HG02571 (cell line): ENCODE results near the gene ARHGEF38.
A peak's percentile ranks its signal among the peaks of the same experiment; 100 is the strongest.

ENCODE experiments used
- ATAC-seq: cut with Tn5 transposase; IDR thresholded peaks from one replicate; pipeline ENCODE4 v1.9.1; 2021; ENCODE audit warnings: mild to moderate bottlenecking, moderate library complexity; ENCODE audit not compliant: unreplicated experiment

ARHGEF38 gene

DNA sequence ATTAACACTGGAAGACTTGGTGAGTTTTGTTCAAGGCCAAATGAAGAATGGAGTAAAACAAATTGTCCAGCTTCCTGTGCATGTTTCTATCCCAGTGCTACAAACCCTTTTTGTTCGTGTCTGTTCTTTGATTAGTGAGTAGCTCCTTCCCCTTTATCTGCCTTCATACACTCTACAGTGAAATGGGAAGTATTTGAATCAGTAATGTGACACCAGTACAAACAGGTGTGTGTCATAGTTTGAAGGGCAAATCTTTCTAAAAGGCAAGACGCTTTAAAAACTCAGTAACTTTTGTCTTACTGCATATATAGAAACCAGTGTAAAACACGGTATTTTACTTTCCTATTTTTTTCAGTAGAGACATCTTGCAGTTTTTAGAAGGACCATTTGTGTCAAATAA, 5.9 kb downstream of the ARHGEF38 start:
- ATAC-seq: no peak

DNA sequence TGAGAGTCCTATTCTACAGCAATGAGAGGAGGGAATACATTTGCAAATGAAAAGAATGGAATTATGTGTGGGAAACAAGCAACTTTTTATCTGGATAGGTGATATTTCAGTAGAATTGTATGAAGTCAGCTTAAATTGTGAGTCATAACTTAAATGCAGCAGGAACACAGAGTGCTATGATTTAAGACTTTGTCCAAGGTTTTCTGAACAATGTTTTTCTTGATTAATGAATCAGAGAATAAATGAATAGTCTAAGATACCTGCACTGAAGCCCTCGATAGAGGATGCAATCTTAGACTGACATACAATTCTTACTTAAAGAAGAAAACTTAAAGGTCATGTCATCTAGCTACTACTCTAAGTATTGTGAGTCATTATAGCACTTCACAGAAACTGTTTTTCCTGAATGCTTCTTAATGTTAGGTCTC, 8.0 kb downstream of the ARHGEF38 start:
- no peak for ATAC-seq

- no peak for ATAC-seq
These were observed 10.9 kb downstream of the ARHGEF38 start for GRCh38 chr4:105563352-105563751.

DNA sequence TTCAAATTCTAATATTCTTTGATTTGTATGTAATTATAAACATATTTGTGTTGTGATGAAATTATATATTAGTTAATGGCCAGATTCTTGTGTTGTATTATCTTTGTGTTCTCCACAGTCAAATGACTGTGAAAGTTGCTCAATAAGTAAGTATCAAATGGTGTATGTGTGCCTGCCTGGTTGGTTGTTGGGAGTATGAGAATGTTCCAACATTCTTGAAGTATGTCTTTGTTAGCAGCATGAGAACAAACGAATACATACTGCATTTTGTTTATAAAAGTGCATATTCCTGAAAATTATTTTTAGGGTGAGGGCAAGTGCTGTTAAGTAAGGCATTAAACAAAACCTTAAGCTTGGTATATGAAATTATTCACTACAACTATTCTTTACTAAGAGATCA, 16.2 kb downstream of the ARHGEF38 start:
- ATAC-seq: no peak

DNA sequence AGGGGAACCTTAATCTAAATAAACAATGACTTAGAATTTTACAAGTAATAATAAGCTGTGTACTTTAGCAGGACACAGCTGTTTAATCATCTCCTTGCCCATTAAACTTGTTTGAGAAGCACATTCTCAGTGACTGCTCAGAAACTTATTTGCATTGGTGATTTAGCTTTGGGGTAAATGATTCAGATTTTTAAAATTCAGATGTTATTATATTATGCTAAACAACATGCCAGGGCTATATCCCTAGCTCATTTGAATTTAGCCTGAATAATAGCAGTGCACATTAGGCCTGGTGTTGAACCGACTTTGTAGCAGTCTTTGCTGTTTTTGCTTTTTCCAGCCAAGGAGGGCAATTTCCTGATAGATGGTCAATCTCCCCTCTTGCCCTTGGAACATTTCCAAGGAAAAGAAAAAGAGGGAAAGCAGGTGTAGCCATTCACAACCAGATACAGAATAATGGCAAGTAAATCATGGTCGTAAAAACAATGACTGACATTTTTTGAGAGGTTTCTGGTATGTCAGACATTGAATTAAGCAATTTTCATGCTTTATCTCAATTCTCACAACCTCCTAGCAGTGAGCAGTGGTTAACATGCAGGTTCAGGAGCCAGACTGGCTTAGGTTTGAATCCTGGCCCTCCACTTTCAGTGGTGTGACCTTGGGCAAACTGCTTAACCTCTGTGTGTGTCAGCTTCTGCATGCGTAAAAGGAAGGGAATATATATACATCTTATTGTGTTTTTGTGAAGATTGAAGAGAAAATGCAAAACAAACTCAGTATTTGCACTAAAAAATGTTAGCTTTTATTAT, 16.8 kb downstream of the ARHGEF38 start:
- ATAC-seq: no peak

GRCh38 chr4:105569866-105570236, 17.4 kb downstream of the ARHGEF38 start:
- ATAC-seq: no peak

GRCh38 chr4:105572296-105572695, 19.9 kb downstream of the ARHGEF38 start:
- ATAC-seq: no peak

GRCh38 chr4:105586638-105587328, 34.4 kb downstream of the ARHGEF38 start:
- no peak for ATAC-seq

DNA sequence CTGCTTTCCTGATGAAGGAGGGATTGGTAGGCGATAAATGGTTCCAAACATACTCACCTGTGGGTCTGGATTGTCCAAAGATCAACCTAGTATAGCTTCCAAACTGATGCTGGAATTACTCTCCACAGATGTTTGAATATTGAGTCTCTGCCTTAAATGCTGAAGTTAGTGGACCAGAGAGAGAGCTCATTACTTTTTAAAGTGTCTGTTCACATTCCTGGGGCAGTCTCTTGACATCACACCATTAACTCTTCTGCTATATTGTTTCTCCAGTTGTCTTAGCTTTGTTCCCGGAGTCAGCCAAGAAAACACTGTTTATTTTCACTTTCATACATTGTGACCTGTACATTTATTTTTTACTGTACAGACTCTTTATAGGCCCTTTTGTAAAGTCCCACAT, 35.4 kb downstream of the ARHGEF38 start:
- ATAC-seq: no peak

DNA sequence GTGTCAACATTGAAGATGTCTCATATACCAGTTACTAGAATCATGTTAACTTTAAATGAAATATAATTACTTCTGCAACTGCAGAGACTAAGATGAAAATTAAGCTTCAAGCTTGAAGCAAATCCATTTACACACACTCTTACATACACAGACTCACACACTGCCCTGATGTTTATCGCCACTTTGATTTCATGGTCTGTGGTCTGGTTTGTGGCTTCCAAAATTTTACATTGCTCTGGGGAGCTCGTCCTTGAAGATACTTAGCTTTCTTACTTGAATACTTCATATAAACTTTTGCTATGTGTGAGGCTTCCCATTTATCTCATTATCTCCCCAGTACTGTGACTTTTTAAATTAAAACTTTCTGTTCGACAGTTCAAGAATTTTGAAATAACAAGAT, 35.8 kb downstream of the ARHGEF38 start:
- no peak for ATAC-seq

DNA sequence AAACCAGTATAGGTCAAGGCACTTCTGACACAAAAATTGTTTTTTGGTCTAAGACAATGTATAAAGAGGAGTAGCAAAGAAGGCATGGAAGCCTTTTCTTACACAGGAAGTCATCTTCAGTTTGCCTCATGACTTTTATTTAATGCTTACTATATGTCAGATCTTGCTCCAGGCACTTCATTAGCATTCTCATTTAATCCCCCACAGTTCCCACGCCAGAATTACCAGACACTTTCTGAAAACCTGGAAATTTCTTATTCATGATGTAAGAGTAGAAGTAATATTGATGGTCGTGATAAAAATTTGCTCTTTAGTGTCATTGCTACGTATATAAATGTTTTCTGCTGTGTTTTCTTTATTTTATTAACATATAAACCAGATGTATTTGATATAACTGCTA, 39.2 kb downstream of the ARHGEF38 start:
- no peak for ATAC-seq

DNA sequence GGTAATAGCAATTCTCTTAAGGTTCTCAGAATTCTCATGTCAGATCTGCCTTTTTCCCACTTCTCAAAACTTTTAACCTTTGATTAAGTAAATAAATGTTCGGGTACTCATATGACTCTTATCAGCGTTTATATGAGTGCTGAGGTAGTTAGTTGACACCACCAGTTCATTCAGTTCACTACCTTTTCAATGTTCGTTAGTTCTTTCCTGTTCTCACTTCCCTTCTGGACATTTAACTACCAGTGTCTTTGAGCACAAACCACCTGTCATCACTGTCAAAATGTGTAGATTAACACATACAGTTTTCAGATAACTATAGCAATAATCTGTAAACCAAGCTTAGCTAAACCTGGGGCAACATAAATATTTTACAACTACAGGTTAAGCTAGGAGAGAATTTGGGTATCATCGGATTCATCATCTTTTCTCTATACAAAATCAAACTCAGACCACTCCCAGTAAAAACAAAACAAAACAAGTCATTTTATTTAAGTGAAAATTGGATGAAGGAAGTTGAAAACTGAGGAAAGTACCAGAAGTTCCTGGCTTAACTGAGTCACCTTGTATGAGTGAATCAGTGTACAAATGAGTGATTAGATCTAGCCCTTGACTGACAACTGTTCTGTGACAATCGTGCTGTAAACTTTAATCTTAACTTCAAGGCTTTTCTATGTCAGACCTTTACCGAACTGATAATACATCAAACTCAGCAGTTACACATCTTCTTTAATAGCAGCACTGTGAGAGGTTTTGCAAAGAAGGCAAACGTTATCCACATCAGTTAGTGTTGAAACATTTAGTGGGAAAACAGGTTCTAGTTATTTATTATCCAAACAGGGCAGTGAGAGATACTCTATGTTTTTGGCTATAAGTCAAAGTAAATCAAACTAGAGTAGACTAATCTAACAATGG, 41.9 kb downstream of the ARHGEF38 start:
- peak; percentile 79 for ATAC-seq

- no peak for ATAC-seq
These were observed 44.3 kb downstream of the ARHGEF38 start for GRCh38 chr4:105596684-105597083.

DNA sequence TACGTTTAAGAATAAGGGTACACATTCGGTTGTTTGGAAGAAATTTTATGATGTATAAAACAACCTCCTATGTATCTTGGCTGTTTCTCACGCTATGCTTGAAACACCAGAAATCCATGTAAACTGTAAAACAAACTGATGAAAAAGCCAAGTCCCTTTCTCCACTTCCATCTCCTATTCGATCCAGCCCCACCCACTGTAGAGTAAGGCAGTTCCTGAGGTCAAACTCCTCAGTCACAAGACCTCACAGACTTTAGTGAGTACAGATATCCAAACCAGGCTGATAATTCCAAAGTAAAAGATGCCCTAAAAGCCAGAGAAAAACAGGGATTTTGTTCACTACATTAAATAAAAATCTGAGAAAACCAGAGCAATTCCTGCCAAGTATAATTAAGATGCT, 45.6 kb downstream of the ARHGEF38 start:
- ATAC-seq: no peak

GRCh38 chr4:105598787-105599186, 46.4 kb downstream of the ARHGEF38 start:
- no peak for ATAC-seq

DNA sequence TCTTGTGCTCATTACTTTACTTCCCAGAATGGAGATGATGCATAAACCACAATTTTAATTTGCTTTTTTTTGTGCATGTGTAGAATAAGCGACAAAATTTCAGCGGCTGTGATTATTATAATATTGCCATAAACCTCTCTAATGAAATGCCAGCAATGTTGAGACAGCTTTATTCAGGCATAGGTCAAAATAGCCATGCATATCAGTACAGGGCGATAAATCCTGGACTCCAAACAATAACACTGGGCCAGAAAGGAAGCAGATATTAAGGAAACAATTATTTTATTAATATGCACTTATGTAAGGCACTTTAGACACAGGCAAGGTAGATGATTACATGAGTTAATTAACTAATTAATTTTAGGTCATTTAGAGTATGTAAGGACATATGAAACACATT, 47.1 kb downstream of the ARHGEF38 start:
- no peak for ATAC-seq

DNA sequence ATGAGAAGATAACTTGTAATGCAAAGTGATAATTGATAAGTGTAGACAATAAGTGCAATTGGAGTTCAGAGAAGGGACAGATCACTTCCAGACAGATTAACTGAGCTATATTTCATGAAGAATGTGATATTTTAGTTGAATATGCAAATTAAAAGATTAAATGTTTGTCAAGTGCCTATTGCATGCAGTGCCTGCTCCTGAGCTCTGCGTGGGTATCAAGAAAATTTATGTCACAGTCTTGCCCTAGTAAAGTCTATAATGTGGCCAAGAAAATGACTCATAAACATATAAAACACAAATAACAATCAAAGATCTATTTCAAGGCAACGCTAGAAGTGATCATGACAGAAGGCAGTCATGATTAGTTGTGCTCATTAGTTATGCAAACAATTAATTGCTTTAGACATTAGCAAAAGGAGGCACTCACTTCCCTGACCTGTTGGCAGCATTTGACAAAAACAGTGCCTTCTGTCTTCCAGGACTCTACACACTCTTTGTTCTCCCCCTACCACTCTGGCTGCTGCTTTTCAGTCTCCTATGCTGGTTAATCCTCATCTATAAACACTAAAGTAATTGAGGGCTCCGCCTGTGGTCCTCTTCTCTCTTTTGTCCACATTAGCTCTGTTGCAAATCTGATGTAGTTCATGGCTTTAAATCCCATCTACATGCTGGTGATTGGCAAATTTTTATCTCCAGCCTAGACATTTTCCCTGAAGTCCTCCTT, 47.7 kb downstream of the ARHGEF38 start:
- no peak for ATAC-seq

DNA sequence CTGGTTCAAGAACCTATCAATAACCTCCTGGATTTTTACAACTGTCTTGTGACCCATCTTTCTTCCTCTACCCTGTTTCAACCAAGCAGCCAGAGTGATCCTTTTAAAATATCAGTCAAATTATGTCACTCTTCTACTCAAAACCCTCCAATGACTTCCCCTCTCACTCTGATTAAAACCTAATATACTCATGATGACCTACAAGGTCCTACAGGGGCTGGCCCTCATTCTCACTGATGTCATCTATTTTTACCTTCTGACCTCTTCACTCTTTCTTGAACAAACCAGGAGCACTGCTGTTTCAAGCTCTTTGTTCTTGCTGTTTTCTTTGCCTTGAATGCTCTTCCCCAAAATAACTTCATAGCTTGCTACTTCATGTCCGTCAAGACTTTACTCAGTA, 48.5 kb downstream of the ARHGEF38 start:
- no peak for ATAC-seq

GRCh38 chr4:105601406-105601805, 49.0 kb downstream of the ARHGEF38 start:
- no peak for ATAC-seq

- ATAC-seq: no peak
These were observed 50.7 kb downstream of the ARHGEF38 start for GRCh38 chr4:105603158-105603557.

GRCh38 chr4:105605493-105605892, 53.1 kb downstream of the ARHGEF38 start:
- ATAC-seq: no peak
